SK-N-SH (cell line): ENCODE results near the gene ST8SIA6.

Experiments used
- EZH2phosphoT487 ChIP-seq: fragments of 200-600 bp; sonication (generic); IDR thresholded peaks from 2 replicates; pipeline ENCODE4 v1.6.1; 2017; ENCODE audit warnings: low read depth, mixed run types, mild to moderate bottlenecking, antibody characterized with exemption, moderate library complexity, borderline replicate concordance
- FOXM1 ChIP-seq: IDR thresholded peaks from 2 replicates; pipeline ENCODE4 v1.4.0; 2012; ENCODE audit warnings: low read depth, mild to moderate bottlenecking
- MXI1 ChIP-seq: IDR thresholded peaks from 2 replicates; pipeline ENCODE4 v1.6.1; 2012; ENCODE audit warnings: mild to moderate bottlenecking, low read depth, low read length, improper control_type of control experiment
- RFX5 ChIP-seq: IDR thresholded peaks from 2 replicates; pipeline ENCODE4 v1.6.1; 2012; ENCODE audit warnings: mild to moderate bottlenecking, improper control_type of control experiment, low read length
- SIN3A ChIP-seq: IDR thresholded peaks from 2 replicates; pipeline ENCODE4 v1.6.1; 2012; ENCODE audit warnings: low read depth, mild to moderate bottlenecking, low read length, moderate library complexity, borderline replicate concordance
- SMC3 ChIP-seq: IDR thresholded peaks from 2 replicates; pipeline ENCODE4 v1.6.1; 2012; ENCODE audit warnings: low read depth, low read length, improper control_type of control experiment
- TEAD4 ChIP-seq: IDR thresholded peaks from 2 replicates; pipeline ENCODE4 v1.4.0; 2012; ENCODE audit warnings: mild to moderate bottlenecking, borderline replicate concordance; ENCODE audit not compliant: insufficient read depth
- YY1 ChIP-seq: IDR thresholded peaks from 2 replicates; pipeline ENCODE4 v1.4.0; 2012; ENCODE audit warnings: low read depth, mild to moderate bottlenecking
- TF ChIP-seq, protein P1 (sequence below): fragments of 200-600 bp; sonication (generic); IDR thresholded peaks from 2 replicates; pipeline ENCODE4 v1.6.1; 2017; ENCODE audit warnings: antibody characterized with exemption, mild to moderate bottlenecking, moderate library complexity
- TF ChIP-seq, protein P2 (sequence below): IDR thresholded peaks from 2 replicates; pipeline ENCODE4 v1.4.0; 2012; ENCODE audit warnings: low read depth, borderline replicate concordance
- TF ChIP-seq, protein P3 (sequence below): IDR thresholded peaks from 2 replicates; pipeline ENCODE4 v1.4.0; 2012; ENCODE audit warnings: low read depth

DNA sequence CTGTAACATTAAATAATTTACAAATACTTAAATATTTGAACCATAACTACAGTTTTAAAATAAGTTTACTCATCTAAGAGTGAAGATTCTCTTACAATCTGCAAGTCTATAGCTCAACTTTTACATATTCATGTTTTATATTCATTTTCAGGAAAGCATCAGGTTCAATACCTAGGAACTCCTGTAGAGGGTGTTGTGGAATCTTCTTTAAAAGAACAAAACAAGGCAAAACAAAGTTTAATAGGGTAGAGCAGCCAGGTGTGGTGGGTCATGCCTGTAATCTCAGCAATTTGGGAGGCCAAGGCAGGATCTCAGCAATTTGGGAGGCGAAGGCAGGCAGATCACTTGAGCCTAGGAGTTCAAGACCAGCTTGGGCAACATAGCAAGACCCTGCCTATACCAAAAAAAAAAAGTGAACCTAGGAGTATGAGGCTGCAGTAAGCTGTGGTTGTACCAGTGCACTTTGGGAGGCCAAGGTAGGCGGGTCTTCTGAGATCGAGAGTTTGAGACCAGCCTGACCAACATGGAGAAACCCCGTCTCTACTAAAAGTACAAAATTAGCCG, 45.1 kb downstream of the ST8SIA6 start:
- TF ChIP-seq, protein P1, sequence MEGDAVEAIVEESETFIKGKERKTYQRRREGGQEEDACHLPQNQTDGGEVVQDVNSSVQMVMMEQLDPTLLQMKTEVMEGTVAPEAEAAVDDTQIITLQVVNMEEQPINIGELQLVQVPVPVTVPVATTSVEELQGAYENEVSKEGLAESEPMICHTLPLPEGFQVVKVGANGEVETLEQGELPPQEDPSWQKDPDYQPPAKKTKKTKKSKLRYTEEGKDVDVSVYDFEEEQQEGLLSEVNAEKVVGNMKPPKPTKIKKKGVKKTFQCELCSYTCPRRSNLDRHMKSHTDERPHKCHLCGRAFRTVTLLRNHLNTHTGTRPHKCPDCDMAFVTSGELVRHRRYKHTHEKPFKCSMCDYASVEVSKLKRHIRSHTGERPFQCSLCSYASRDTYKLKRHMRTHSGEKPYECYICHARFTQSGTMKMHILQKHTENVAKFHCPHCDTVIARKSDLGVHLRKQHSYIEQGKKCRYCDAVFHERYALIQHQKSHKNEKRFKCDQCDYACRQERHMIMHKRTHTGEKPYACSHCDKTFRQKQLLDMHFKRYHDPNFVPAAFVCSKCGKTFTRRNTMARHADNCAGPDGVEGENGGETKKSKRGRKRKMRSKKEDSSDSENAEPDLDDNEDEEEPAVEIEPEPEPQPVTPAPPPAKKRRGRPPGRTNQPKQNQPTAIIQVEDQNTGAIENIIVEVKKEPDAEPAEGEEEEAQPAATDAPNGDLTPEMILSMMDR: peak; percentile 60
- TF ChIP-seq SIN3A: no peak
- no peak for TF ChIP-seq FOXM1
- TF ChIP-seq, protein P2, sequence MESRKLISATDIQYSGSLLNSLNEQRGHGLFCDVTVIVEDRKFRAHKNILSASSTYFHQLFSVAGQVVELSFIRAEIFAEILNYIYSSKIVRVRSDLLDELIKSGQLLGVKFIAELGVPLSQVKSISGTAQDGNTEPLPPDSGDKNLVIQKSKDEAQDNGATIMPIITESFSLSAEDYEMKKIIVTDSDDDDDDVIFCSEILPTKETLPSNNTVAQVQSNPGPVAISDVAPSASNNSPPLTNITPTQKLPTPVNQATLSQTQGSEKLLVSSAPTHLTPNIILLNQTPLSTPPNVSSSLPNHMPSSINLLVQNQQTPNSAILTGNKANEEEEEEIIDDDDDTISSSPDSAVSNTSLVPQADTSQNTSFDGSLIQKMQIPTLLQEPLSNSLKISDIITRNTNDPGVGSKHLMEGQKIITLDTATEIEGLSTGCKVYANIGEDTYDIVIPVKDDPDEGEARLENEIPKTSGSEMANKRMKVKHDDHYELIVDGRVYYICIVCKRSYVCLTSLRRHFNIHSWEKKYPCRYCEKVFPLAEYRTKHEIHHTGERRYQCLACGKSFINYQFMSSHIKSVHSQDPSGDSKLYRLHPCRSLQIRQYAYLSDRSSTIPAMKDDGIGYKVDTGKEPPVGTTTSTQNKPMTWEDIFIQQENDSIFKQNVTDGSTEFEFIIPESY: no peak
- TF ChIP-seq, protein P3, sequence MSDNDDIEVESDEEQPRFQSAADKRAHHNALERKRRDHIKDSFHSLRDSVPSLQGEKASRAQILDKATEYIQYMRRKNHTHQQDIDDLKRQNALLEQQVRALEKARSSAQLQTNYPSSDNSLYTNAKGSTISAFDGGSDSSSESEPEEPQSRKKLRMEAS: no peak
- no peak for TF ChIP-seq YY1
- no peak for TF ChIP-seq MXI1
- no peak for TF ChIP-seq RFX5
- no peak for TF ChIP-seq SMC3
- TF ChIP-seq TEAD4: no peak
- TF ChIP-seq EZH2phosphoT487: no peak
